AG08396 (cell line): ENCODE data around the gene SIK3.

Source experiments
- DNase-seq: peaks from one replicate; pipeline ENCODE4 v3.0.0; 2012; ENCODE audit warnings: low spot score, mixed read lengths

SIK3 gene

GRCh38 chr11:116793772-116794097 lies 304.5 kb downstream of the SIK3 start:
- no peak for DNase-seq
